ENCODE results near the gene RSRP1. TPM values are rescaled to one million over a fixed set of nuclear protein-coding genes. Genes with fewer than 3 reads are reported as not detected.

RSRP1 gene
- total and polyA plus RNA-seq, 2 experiments from 2014 or later, result 153 to 160 TPM

- Histone ChIP-seq H3K4me3 (no peak overlapping the region), H3K27me3 (no peaks in the 10 kb centered on the region), H3K79me2 (no peaks in the 10 kb centered on the region), H3K9me2 (replicated peaks; ENCODE audit: insufficient read depth) (no peaks in the 10 kb centered on the region), H3K9me3 (ENCODE audit: low read depth) (no peaks in the 10 kb centered on the region), H3K4me2 (peak overlapping the region; percentile 14), H4K20me1 (ENCODE audit: insufficient read depth, poor library complexity, severe bottlenecking) (no peaks in the 10 kb centered on the region), H2AFZ (no peak overlapping the region), H3K27ac (peak overlapping the region; percentile 58), H3K4me1 (ENCODE audit: insufficient read depth) (peaks cover 33% of the 10 kb centered on the region), H3K36me3 (replicated peaks; ENCODE audit: insufficient read depth, low read depth) (no peaks in the 10 kb centered on the region)
- no peak for TF ChIP-seq CTCF (IDR thresholded peaks at IDR 0.05; ENCODE audit: poor library complexity)
- no peak for TF ChIP-seq EZH2 (IDR thresholded peaks at IDR 0.05; ENCODE audit: borderline replicate concordance)
- no peak for TF ChIP-seq EZH2phosphoT487 (IDR thresholded peaks at IDR 0.05; ENCODE audit: low read depth, severe bottlenecking, unreplicated experiment)
- WGBS (ENCODE audit: low lambda C conversion rate, missing lambda C conversion rate), result 58% methylated on average over 11 of the region's 11 CpGs
- DNase-seq (ENCODE audit: low spot score), result no peak
Observed at GRCh38 chr1:25197982-25198662, 49.1 kb downstream of the RSRP1 start.

- Histone ChIP-seq H3K27ac (peak overlapping the region; percentile 58), H3K9me2 (replicated peaks; ENCODE audit: insufficient read depth) (no peaks in the 10 kb centered on the region), H3K4me1 (ENCODE audit: insufficient read depth) (peaks cover 38% of the 10 kb centered on the region), H3K9me3 (ENCODE audit: low read depth) (no peaks in the 10 kb centered on the region), H3K36me3 (replicated peaks; ENCODE audit: insufficient read depth, low read depth) (no peaks in the 10 kb centered on the region), H4K20me1 (ENCODE audit: insufficient read depth, poor library complexity, severe bottlenecking) (no peaks in the 10 kb centered on the region), H3K27me3 (no peaks in the 10 kb centered on the region), H2AFZ (no peak overlapping the region), H3K4me3 (no peak overlapping the region), H3K79me2 (no peaks in the 10 kb centered on the region), H3K4me2 (peak overlapping the region; percentile 14)
- TF ChIP-seq CTCF (IDR thresholded peaks at IDR 0.05; ENCODE audit: poor library complexity) (no peak), EZH2 (IDR thresholded peaks at IDR 0.05; ENCODE audit: borderline replicate concordance) (no peak), EZH2phosphoT487 (IDR thresholded peaks at IDR 0.05; ENCODE audit: low read depth, severe bottlenecking, unreplicated experiment) (no peak)
- DNase-seq (ENCODE audit: low spot score), result no peak
- WGBS (ENCODE audit: low lambda C conversion rate, missing lambda C conversion rate), result 53% methylated on average over 20 of the region's 20 CpGs
Observed at GRCh38 chr1:25197235-25197975, 49.8 kb downstream of the RSRP1 start.

GRCh38 chr1:25196830-25197229 lies 50.4 kb downstream of the RSRP1 start:
- no peak overlapping the region for H3K4me2 ChIP-seq
- TF ChIP-seq CTCF (IDR thresholded peaks at IDR 0.05; ENCODE audit: poor library complexity) (no peak), EZH2 (IDR thresholded peaks at IDR 0.05; ENCODE audit: borderline replicate concordance) (no peak), EZH2phosphoT487 (IDR thresholded peaks at IDR 0.05; ENCODE audit: low read depth, severe bottlenecking, unreplicated experiment) (no peak)
- H3K79me2 ChIP-seq, result no peaks in the 10 kb centered on the region
- WGBS (ENCODE audit: low lambda C conversion rate, missing lambda C conversion rate), result 89% methylated on average over 7 of the region's 7 CpGs
- H3K4me1 ChIP-seq (ENCODE audit: insufficient read depth), result peaks cover 38% of the 10 kb centered on the region
- no peak overlapping the region for H3K4me3 ChIP-seq
- DNase-seq (ENCODE audit: low spot score), result no peak
- H3K27ac ChIP-seq, result peak overlapping the region; percentile 58
- no peaks in the 10 kb centered on the region for H4K20me1 ChIP-seq (ENCODE audit: insufficient read depth, poor library complexity, severe bottlenecking)
- H3K27me3 ChIP-seq, result no peaks in the 10 kb centered on the region
- no peak overlapping the region for H2AFZ ChIP-seq
- no peaks in the 10 kb centered on the region for H3K9me2 ChIP-seq (replicated peaks; ENCODE audit: insufficient read depth)
- H3K36me3 ChIP-seq (replicated peaks; ENCODE audit: insufficient read depth, low read depth), result no peaks in the 10 kb centered on the region
- H3K9me3 ChIP-seq (ENCODE audit: low read depth), result no peaks in the 10 kb centered on the region

Measured in hepatocyte (in vitro differentiated cells).